DND-41 (cell line): Measurements from ENCODE around the gene TCERG1L.

Experiments
- ATAC-seq: fragments of 200-7000 bp; cut with Tn5 transposase; 3 replicates; pipeline ENCODE4 v1.9.1; 2021; ENCODE audit warnings: low read depth; ENCODE audit not compliant: insufficient read depth
- DNase-seq: peaks from one replicate; pipeline ENCODE4 v3.0.0-alpha.2; 2020
- H2AFZ ChIP-seq: 2 replicates; pipeline ENCODE4 v1.6.0; 2012; ENCODE audit warnings: low read depth, low read length
- H3K27ac ChIP-seq: 2 replicates; pipeline ENCODE4 v1.5.1; 2012; ENCODE audit warnings: low read length, inconsistent platforms
- H3K27me3 ChIP-seq: fragments of 200-600 bp; sonication (generic); 2 replicates; pipeline ENCODE4 v1.6.0; 2012; ENCODE audit warnings: low read length, mild to moderate bottlenecking, inconsistent platforms; ENCODE audit not compliant: insufficient read depth, poor library complexity
- H3K36me3 ChIP-seq: 2 replicates; pipeline ENCODE4 v1.5.1; 2012; ENCODE audit warnings: low read length, inconsistent platforms; ENCODE audit not compliant: insufficient read depth
- H3K4me1 ChIP-seq: 2 replicates; pipeline ENCODE4 v1.5.1; 2012; ENCODE audit warnings: mild to moderate bottlenecking, low read length; ENCODE audit not compliant: insufficient read depth
- H3K4me2 ChIP-seq: 2 replicates; pipeline ENCODE4 v1.6.0; 2012; ENCODE audit warnings: mild to moderate bottlenecking, moderate library complexity, low read length, inconsistent platforms; ENCODE audit not compliant: insufficient read depth
- H3K4me3 ChIP-seq, 2 experiments: fragments of 200-600 bp in 1 of 2; shearing (Covaris generic) in 1 of 2; 2 replicates each; pipeline ENCODE4 v1.5.1; 2012 to 2016; ENCODE audit warnings: inconsistent platforms in 2 of 2, low read length in 2 of 2, mild to moderate bottlenecking in 2 of 2, low read depth in 1 of 2, moderate library complexity in 1 of 2
- H3K79me2 ChIP-seq: 2 replicates; pipeline ENCODE4 v1.6.0; 2012; ENCODE audit warnings: low read length, inconsistent platforms; ENCODE audit not compliant: insufficient read depth
- H3K9ac ChIP-seq: 2 replicates; pipeline ENCODE4 v1.6.0; 2012; ENCODE audit warnings: low read depth, mild to moderate bottlenecking, inconsistent platforms, low read length, moderate library complexity
- H3K9me3 ChIP-seq: 2 replicates; pipeline ENCODE4 v1.5.1; 2012; ENCODE audit warnings: low read length, moderate library complexity, mild to moderate bottlenecking, inconsistent platforms; ENCODE audit not compliant: insufficient read depth, severe bottlenecking
- H4K20me1 ChIP-seq: 2 replicates; pipeline ENCODE4 v1.6.0; 2012; ENCODE audit warnings: low read length; ENCODE audit not compliant: insufficient read depth
- EZH2 ChIP-seq: IDR thresholded peaks from 3 replicates; pipeline ENCODE4 v1.6.1; 2012; ENCODE audit warnings: borderline replicate concordance, low read depth, mild to moderate bottlenecking, moderate library complexity, low read length, inconsistent platforms; ENCODE audit not compliant: severe bottlenecking
- TF ChIP-seq, protein P1 (sequence below): IDR thresholded peaks from 2 replicates; pipeline ENCODE4 v1.5.1; 2012; ENCODE audit warnings: borderline replicate concordance, low read length, moderate library complexity, mild to moderate bottlenecking; ENCODE audit not compliant: poor library complexity, severe bottlenecking; ENCODE audit errors: extremely low read depth

TCERG1L gene

DNA sequence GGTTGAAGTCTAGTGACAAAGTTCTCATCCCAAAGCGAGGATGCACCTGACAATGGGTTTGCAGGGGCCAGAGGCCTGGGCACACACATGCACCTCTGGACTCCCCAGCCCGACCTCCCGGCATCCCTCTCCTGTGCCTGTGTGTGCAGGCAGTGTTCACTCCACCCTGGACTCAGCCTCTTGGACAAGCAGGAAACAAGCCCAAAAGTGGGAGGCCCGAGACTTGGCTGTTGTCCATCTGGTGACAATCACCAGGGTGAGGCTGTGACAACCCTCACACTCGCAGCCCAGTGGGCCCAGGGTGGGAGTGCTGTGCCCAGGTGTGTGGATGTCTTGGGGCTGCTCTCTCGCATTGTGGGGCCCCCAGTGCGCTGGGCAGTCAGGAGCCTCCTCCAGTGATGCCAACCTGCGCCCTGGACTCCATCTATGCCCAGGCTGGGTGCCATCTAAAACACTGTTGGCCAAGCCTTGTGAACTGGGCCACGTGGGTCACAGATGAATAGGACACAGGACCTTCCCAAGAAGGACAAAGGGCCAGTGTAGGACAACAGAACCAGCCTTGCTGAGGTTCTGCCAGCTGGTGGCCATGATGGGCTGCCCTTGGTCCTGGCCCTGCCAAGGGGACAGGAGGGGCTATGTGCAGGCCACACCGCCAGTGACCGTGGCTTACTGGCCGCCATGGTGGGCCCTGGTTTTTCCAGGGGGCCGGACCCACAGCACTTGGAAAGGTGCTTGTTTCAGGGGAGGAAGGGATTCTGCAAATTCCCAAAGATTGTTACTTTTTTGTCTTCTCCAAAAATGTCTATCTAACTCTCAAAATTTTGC lies 144.3 kb downstream of the TCERG1L start:
- ATAC-seq = no peak
- Histone ChIP-seq H3K4me2 (no peak overlapping the region), H2AFZ (no peak overlapping the region), H3K36me3 (no peaks in the 10 kb centered on the region), H3K4me3 (no peak overlapping the region), H3K79me2 (no peaks in the 10 kb centered on the region), H3K27ac (no peak overlapping the region), H3K27me3 (no peaks in the 10 kb centered on the region), H3K9me3 (no peaks in the 10 kb centered on the region), H3K9ac (no peak overlapping the region), H4K20me1 (no peaks in the 10 kb centered on the region), H3K4me1 (no peaks in the 10 kb centered on the region)
- no peak for DNase-seq
- no peak for TF ChIP-seq EZH2
- TF ChIP-seq, protein P1, sequence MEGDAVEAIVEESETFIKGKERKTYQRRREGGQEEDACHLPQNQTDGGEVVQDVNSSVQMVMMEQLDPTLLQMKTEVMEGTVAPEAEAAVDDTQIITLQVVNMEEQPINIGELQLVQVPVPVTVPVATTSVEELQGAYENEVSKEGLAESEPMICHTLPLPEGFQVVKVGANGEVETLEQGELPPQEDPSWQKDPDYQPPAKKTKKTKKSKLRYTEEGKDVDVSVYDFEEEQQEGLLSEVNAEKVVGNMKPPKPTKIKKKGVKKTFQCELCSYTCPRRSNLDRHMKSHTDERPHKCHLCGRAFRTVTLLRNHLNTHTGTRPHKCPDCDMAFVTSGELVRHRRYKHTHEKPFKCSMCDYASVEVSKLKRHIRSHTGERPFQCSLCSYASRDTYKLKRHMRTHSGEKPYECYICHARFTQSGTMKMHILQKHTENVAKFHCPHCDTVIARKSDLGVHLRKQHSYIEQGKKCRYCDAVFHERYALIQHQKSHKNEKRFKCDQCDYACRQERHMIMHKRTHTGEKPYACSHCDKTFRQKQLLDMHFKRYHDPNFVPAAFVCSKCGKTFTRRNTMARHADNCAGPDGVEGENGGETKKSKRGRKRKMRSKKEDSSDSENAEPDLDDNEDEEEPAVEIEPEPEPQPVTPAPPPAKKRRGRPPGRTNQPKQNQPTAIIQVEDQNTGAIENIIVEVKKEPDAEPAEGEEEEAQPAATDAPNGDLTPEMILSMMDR = no peak

GRCh38 chr10:131166486-131166885 lies 145.0 kb downstream of the TCERG1L start:
- no peaks in the 10 kb centered on the region for H3K27me3 ChIP-seq
- no peaks in the 10 kb centered on the region for H3K36me3 ChIP-seq
- no peaks in the 10 kb centered on the region for H4K20me1 ChIP-seq
- no peaks in the 10 kb centered on the region for H3K9me3 ChIP-seq
- no peaks in the 10 kb centered on the region for H3K4me1 ChIP-seq
- H3K27ac ChIP-seq = no peak overlapping the region
- ATAC-seq = no peak
- no peak overlapping the region for H3K4me3 ChIP-seq
- no peak overlapping the region for H3K9ac ChIP-seq
- TF ChIP-seq, protein P1 = no peak
- TF ChIP-seq EZH2 = no peak
- H3K79me2 ChIP-seq = no peaks in the 10 kb centered on the region
- no peak for DNase-seq
- H2AFZ ChIP-seq = no peak overlapping the region
- H3K4me2 ChIP-seq = no peak overlapping the region

GRCh38 chr10:131165092-131165491 lies 146.4 kb downstream of the TCERG1L start:
- ATAC-seq = no peak
- H3K9ac ChIP-seq = no peak overlapping the region

More at GRCh38 chr10:131165092-131165491, 146.4 kb downstream of the TCERG1L start:
- Histone ChIP-seq H3K27me3 (no peaks in the 10 kb centered on the region), H2AFZ (no peak overlapping the region), H3K36me3 (no peaks in the 10 kb centered on the region), H3K27ac (no peak overlapping the region), H3K4me2 (no peak overlapping the region), H3K79me2 (no peaks in the 10 kb centered on the region), H3K4me1 (no peaks in the 10 kb centered on the region), H4K20me1 (no peaks in the 10 kb centered on the region), H3K9me3 (no peaks in the 10 kb centered on the region), H3K4me3 (no peak overlapping the region)
- no peak for DNase-seq
- TF ChIP-seq, protein P1 = no peak
- no peak for TF ChIP-seq EZH2
